Activated naive CD4-positive, alpha-beta T cell treated with anti-CD3 and anti-CD28 coated beads, Interleukin-2, amount 50 U/mL, for 24 hours (primary cell): Measurements from ENCODE around the gene FUNDC2.

ENCODE experiments used
- H3K27ac Mint-ChIP-seq: one replicate; pipeline ENCODE4 v1.8.0; 2021; ENCODE audit warnings: mild to moderate bottlenecking, mixed read lengths
- H3K27me3 Mint-ChIP-seq: one replicate; pipeline ENCODE4 v1.8.0; 2021; ENCODE audit warnings: mixed read lengths
- H3K36me3 Mint-ChIP-seq: one replicate; pipeline ENCODE4 v1.8.0; 2021; ENCODE audit warnings: mixed read lengths
- H3K4me1 Mint-ChIP-seq: one replicate; pipeline ENCODE4 v1.8.0; 2021; ENCODE audit warnings: mixed read lengths
- H3K4me3 Mint-ChIP-seq: one replicate; pipeline ENCODE4 v1.8.0; 2021; ENCODE audit warnings: mild to moderate bottlenecking, mixed read lengths
- H3K9me3 Mint-ChIP-seq: one replicate; pipeline ENCODE4 v1.8.0; 2021; ENCODE audit warnings: mixed read lengths

FUNDC2 gene

DNA sequence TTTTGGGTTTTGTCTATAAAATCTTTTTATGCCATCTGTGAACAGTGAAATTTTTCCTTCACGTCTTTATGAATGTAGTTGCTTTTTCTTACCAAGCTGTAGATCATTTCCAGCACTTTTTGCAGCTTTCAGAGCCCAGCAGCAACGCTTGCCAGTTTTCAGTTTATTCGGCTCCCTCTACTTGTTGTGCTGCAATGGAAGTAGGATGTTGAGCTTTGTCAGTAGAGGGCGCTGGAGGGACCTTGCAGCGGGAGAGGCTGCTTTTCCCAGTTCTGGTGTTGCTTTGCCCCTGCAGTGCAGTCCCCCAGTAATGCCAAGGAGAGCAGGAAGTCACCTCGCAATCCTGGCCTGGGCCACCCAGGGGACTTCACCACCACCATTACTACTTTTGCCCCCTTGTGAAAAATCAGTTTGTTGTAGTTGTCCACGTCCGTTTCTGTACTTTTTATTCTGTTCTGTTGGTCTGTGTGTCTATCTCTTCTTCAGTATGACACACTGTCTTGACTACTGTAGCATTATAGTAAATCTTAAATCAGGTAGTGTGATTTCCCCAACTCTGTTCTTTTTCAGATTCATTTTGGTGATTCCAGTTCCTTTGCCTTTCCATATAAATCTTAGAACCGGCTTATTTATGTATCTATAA is 22.5 kb downstream of the FUNDC2 start:
- Mint-ChIP-seq H3K27ac (peak overlapping the region; percentile 70), H3K4me1 (peaks cover 65% of the 10 kb centered on the region), H3K36me3 (peaks cover 8% of the 10 kb centered on the region), H3K9me3 (no peaks in the 10 kb centered on the region), H3K27me3 (no peaks in the 10 kb centered on the region), H3K4me3 (no peak overlapping the region)

DNA sequence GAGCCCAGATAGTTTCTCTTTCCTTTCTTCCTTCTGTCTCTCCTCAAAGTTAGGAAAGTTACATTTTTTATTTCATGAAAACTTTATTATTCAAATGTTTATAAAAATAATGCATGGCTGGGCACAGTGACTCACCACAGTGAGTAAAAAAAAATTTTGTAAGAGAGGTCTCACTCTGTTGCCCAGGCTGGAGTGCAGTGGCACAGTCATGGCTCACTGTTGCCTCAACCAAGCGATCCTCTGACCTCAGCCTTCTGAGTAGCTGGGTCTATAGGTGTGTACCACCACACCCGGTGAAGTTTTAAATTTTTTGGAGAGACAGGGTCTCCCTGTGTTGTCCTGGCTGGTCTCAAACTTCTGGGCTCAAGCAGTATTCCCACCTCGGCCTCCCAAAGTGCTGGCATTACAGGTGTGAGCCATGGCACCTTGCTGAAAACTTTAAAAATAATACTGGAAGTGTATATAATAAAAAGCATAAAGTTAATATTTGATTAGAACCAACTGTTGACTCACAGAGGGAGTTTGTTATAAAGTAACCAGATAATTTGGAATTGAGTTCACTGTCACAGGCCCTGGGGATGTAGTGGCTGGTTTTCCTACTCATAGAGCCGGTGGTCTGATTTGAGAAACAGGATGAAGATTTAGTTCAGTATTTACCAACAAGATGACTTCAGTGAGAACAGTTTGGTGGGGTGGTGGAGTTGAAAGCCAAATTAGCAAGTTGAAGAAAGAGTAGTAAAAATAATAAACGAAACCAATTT is 26.3 kb downstream of the FUNDC2 start:
- Mint-ChIP-seq H3K4me1 (peaks cover 72% of the 10 kb centered on the region), H3K27me3 (no peaks in the 10 kb centered on the region), H3K27ac (peak overlapping the region; percentile 46), H3K36me3 (peaks cover 9% of the 10 kb centered on the region), H3K4me3 (no peak overlapping the region), H3K9me3 (no peaks in the 10 kb centered on the region)

DNA sequence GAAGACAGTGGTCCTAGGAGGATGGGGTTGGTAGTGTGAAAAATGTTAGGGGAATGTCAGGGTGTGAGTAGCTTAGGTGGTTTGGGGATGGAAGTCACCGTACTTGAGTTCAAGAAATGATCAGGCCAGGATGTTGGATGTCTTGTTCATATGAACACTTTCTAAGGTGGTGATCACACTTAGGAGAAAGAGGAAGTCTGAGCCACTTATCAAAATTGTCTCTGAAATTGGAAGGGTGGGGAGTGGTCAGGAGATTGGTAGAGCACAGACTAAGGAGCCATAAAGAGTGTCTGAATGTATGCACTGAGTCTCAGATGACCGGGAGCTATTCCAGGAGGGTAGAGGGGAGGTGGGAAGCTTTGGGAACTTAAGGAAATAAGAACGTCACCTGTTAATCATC is 27.0 kb downstream of the FUNDC2 start:
- Mint-ChIP-seq H3K9me3 (no peaks in the 10 kb centered on the region), H3K36me3 (peaks cover 9% of the 10 kb centered on the region), H3K4me1 (peaks cover 66% of the 10 kb centered on the region), H3K27me3 (no peaks in the 10 kb centered on the region), H3K27ac (peak overlapping the region; percentile 47), H3K4me3 (no peak overlapping the region)

DNA sequence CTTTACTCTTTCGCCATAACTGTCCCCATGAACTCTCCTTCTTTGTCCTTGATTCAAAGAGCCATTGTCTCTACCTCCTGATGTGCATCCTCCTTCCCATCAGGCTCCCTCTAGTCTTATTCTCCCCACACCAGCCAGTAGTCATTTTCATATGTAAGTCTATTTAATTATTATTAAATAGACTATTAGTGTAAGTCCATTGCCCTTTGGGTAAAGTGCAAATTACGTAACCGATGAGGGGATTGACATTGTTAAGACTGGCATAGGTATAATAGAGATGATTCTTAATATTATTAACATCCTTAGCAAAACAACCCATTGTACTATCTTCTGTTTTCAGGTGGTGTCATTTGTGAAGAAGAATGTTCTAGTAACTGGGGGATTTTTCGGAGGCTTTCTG is 27.6 kb downstream of the FUNDC2 start:
- H3K36me3 Mint-ChIP-seq = peaks cover 9% of the 10 kb centered on the region
- H3K9me3 Mint-ChIP-seq = no peaks in the 10 kb centered on the region
- peaks cover 60% of the 10 kb centered on the region for H3K4me1 Mint-ChIP-seq
- H3K27ac Mint-ChIP-seq = peak overlapping the region; percentile 59
- no peak overlapping the region for H3K4me3 Mint-ChIP-seq
- no peaks in the 10 kb centered on the region for H3K27me3 Mint-ChIP-seq

DNA sequence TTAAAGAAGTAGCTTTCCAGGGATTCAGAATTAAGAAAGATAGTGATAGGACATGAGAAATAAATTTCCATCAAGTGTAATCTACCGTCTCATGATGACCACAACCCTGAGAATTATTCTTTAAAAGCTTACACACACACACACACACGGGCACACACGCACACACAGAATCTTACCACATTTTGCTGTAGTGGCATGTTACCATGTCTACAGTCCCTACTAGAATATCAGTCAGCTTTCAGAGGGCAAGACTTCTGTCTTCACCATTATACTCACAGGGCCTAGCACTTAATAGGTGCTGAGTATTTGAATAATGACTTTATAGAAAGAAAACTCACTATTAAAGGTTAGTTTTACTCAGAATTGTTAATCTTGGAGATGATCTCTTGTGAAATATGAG is 28.9 kb downstream of the FUNDC2 start:
- H3K27ac Mint-ChIP-seq = no peak overlapping the region
- no peak overlapping the region for H3K4me3 Mint-ChIP-seq
- no peaks in the 10 kb centered on the region for H3K27me3 Mint-ChIP-seq

DNA sequence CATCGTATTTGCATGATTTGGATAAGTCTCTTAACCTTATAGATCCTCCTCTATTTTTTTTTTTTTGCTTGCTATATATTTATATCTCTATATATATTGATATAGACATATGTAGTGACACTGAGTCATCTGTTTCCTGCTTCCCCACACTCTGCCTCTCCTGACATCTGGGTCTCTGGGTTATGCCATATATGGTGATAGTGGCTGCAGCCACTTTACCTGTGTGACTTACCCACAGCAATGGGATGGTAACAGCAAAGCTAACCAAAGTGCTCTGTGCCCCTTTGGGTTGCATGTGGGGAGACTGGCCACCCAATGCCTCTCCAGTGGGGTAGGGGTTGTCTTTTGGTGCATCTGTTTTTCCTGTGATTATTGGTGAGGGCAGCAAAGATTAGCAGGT is 29.8 kb downstream of the FUNDC2 start:
- peaks cover 7% of the 10 kb centered on the region for H3K36me3 Mint-ChIP-seq
- no peaks in the 10 kb centered on the region for H3K27me3 Mint-ChIP-seq
- no peak overlapping the region for H3K27ac Mint-ChIP-seq
- H3K4me3 Mint-ChIP-seq = no peak overlapping the region
- peaks cover 38% of the 10 kb centered on the region for H3K4me1 Mint-ChIP-seq
- H3K9me3 Mint-ChIP-seq = no peaks in the 10 kb centered on the region

More for the DNA sequence above, 28.9 kb downstream of the FUNDC2 start:
- Mint-ChIP-seq H3K9me3 (no peaks in the 10 kb centered on the region), H3K36me3 (peaks cover 9% of the 10 kb centered on the region), H3K4me1 (peaks cover 48% of the 10 kb centered on the region)

DNA sequence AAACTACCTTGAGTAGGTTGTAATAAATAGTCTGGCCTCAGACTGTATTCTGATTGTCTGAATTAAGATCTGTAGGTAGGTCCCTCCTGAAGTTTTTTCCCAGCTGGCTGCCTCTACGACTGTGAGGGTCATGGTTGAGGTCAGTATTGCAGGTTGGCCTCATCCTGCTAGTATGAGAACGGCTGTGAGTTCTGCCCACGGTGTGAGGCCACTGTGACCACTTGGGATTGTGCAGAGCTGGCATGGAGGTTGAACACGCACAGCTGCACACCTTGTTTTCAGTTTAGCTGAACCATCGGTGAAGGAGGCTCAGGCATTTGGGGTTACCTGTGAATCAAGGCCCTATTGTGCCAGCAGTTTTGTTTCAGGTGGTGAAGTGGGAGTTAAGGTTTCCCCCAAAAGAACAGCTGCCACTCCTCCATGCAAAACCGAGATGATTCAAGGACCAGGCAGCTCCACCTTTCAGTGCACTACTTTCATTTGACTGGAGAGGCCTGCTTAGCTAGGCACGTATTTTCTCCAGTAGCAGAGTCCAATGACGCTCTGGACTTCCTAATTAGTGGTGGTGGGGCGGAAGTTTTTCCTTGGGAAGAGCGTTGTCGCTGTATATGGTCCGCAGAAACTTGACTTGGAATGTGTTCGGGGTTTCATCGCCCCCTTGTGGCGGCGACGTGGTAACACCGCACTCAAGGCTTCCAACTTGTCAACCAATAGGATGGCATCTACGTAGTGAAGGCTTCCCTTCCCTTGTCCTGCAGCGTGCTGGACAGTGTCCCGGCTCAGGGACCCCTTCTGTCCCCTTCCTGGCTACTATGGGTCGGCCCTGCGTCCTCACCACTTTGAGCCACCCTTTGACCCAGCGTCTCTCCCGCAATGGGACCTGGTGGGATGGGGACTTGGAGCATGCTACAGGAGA is 30.5 kb downstream of the FUNDC2 start:
- H3K27ac Mint-ChIP-seq = no peak overlapping the region
- H3K9me3 Mint-ChIP-seq = no peaks in the 10 kb centered on the region
- H3K27me3 Mint-ChIP-seq = no peaks in the 10 kb centered on the region
- H3K4me1 Mint-ChIP-seq = peaks cover 32% of the 10 kb centered on the region
- peak overlapping the region; percentile 48 for H3K4me3 Mint-ChIP-seq
- peaks cover 7% of the 10 kb centered on the region for H3K36me3 Mint-ChIP-seq

DNA sequence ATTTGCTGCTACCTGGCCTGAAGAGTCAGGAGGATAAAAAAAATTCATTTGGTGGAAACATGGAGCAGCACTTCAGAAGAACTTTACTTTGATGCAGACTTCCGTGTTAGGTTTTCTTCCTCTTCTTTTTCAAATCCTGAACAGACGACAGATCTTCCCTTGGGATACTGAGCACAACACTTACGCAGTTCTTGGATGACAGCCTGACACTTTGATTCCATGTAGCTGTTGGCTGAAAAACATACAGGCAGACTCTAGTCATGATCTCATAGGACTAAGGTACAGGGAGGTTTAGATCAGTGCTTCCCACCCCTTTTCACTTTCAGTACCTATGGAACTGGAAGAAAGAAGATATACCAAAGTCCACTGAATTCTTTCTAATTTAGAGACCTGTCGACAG is 35.1 kb downstream of the FUNDC2 start:
- no peaks in the 10 kb centered on the region for H3K27me3 Mint-ChIP-seq
- peaks cover 1% of the 10 kb centered on the region for H3K36me3 Mint-ChIP-seq
- H3K4me3 Mint-ChIP-seq = no peak overlapping the region
- H3K27ac Mint-ChIP-seq = no peak overlapping the region
- no peaks in the 10 kb centered on the region for H3K9me3 Mint-ChIP-seq
- H3K4me1 Mint-ChIP-seq = peaks cover 12% of the 10 kb centered on the region

DNA sequence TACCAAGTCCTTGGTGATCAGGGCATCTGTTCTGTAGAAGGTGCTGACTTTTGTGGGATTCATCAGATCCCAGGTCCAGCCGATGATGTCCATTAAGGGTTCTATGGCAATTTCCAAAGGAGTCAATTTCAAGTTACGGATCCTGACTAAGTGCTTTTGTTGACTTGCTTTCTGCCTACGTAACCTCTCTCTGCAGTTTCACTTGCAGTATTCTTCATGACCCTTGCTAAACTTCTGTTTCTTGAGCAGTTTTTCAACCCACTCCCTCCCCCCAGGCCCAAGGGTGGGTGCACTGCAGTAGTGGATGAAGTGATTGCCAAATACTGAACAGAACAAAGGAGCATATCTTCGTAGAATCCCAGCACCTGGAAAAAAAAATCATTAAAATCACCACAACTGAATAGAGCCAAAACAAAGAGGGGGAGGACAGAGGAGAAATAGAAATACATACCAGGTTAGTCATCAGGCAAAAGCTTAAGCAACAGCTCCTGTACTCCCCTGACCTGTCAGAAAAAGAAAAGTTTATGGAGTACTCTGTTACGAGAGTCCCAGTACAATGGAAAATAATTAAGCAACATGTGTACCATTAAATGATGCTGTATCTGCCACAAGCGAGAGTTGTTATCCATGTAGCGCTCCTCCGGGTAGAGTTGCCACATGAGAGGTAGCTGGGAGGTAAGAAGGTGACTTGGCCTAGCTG is 38.5 kb downstream of the FUNDC2 start:
- Mint-ChIP-seq H3K4me3 (no peak overlapping the region), H3K27me3 (no peaks in the 10 kb centered on the region), H3K4me1 (peaks cover 33% of the 10 kb centered on the region), H3K27ac (no peak overlapping the region), H3K36me3 (peaks cover 1% of the 10 kb centered on the region), H3K9me3 (no peaks in the 10 kb centered on the region)

DNA sequence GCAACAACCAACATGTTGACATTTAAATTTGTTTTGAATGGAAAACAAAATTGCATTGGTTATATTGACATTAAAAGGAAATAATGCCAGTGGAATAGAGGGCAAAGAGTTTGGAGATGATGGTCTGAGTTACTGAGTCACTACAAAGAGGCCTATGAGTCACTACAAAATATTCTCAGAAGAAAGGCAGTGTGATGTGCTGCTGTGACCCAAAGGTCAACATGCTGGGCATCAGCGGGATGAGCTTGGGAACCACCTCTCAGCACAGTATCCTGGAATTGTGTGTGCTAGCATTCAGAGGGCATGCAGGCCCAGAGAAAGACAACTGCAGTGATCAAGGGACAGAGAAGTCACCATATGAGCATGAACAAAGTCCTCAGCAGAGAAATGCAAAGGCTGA is 41.5 kb downstream of the FUNDC2 start:
- peaks cover 45% of the 10 kb centered on the region for H3K4me1 Mint-ChIP-seq
- H3K27ac Mint-ChIP-seq = no peak overlapping the region
- no peaks in the 10 kb centered on the region for H3K36me3 Mint-ChIP-seq
- H3K27me3 Mint-ChIP-seq = no peaks in the 10 kb centered on the region
- peak overlapping the region; percentile 35 for H3K4me3 Mint-ChIP-seq
- no peaks in the 10 kb centered on the region for H3K9me3 Mint-ChIP-seq

DNA sequence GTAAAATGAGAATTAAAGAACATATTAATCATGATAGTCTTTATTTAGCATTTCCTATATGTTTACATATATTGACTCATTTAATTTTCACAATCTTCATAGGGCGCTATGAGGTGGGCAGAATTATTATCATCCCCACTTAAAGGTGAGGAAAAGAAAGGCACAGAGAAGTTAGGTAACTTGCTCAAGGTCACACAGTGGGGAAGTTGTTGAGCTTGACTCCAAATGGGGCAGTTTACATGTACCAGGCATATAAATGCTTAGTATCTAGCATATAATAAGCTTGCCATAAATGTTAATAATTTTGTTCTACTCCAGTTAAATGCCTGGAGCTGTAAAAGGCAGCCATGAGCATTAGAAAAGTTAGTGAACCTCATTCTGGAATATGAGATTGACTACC is 42.8 kb downstream of the FUNDC2 start:
- Mint-ChIP-seq H3K9me3 (no peaks in the 10 kb centered on the region), H3K27ac (no peak overlapping the region), H3K27me3 (no peaks in the 10 kb centered on the region), H3K36me3 (peaks cover 8% of the 10 kb centered on the region), H3K4me3 (peak overlapping the region; percentile 80), H3K4me1 (peaks cover 57% of the 10 kb centered on the region)

DNA sequence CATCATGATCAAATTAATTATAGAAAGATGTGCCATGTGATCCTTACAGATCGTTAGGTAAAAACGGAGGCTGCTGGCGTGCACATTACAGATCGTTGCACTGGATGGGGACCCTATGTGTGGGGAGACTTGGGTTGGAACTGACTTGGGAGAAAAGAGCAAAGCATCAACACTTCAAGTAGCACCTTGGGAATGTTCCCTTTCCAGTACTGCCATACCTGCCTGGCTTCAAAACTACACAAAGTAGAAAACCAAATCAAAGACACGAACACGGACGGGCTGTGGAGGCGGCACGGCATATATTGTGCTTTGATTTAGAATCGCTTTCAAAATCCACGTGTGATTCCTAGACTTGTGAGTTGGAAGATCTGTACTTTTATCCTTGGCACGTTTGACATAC is 43.4 kb downstream of the FUNDC2 start:
- Mint-ChIP-seq H3K36me3 (peaks cover 8% of the 10 kb centered on the region), H3K27ac (peak overlapping the region; percentile 5), H3K4me3 (peak overlapping the region; percentile 80), H3K4me1 (peaks cover 60% of the 10 kb centered on the region), H3K9me3 (no peaks in the 10 kb centered on the region), H3K27me3 (no peaks in the 10 kb centered on the region)

DNA sequence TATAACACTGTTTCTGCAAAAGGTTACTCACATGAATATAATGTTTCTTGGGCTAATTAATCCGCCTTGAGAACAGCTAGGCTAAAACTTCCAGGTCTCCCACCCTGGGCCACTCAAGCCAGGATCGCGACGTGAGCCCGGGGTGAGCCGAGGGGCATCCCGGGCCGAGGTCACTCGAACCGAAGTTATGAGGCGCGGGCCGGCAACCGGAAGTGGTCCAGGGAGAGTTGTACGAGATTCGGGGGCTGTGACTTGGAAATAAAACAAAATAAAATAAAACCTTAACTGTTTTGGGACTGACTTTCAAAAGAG is 44.0 kb downstream of the FUNDC2 start:
- Mint-ChIP-seq H3K4me1 (peaks cover 60% of the 10 kb centered on the region), H3K36me3 (peaks cover 12% of the 10 kb centered on the region), H3K4me3 (peak overlapping the region; percentile 80), H3K9me3 (no peaks in the 10 kb centered on the region), H3K27me3 (no peaks in the 10 kb centered on the region), H3K27ac (peak overlapping the region; percentile 41)

DNA sequence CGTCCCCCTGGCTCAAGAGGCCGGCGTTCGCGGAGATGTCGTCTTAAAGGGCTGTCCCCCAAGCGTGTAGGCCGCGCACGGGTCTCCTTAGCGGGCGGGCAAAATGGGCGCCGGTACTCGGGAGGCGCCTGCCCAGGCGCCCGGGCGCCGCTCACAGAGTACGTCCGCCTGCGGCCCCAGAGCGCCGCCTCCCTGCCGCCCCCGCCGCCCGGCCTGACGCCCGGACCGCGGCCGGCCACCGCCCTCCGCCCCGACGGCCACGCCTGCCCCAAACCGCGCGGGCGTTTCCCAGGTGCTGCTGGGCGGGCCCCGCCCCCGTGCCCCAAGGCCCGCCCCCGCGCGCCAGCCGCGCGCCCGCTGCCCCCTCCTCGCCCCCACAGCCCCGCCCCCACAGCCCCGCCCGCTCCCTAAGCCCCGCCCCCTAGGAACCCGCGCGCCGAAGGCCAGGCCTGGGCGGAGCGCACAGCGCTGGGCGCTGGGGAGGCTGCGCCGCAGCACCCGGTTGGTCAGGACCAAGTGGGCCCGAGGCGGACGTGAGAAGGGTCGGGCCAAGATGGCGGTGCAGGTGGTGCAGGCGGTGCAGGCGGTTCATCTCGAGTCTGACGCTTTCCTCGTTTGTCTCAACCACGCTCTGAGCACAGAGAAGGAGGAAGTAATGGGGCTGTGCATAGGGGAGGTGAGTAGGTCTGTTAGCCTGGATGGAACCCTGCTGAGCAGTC is 44.5 kb downstream of the FUNDC2 start, which contains the start of the genes BRCC3, CMC4 and MTCP1:
Gene BRCC3, plus strand, starts transcription at position 534 of the 719 bp plus-strand sequence. Its CDS starts 20 bp downstream, at position 554.
Gene CMC4, minus strand, starts transcription at position 162 of the 719 bp plus-strand sequence. CDS start 7,113 bp downstream, outside the sequence.
Gene MTCP1, minus strand, starts transcription at position 162 of the 719 bp plus-strand sequence. CDS start 5,126 bp downstream, outside the sequence.
- H3K4me1 Mint-ChIP-seq = peaks cover 62% of the 10 kb centered on the region
- no peaks in the 10 kb centered on the region for H3K9me3 Mint-ChIP-seq
- H3K36me3 Mint-ChIP-seq = peaks cover 12% of the 10 kb centered on the region
- H3K27ac Mint-ChIP-seq = peak within 1 kb of the TSS; percentile 91
- H3K4me3 Mint-ChIP-seq = peak within 1 kb of the TSS; percentile 92
- H3K27me3 Mint-ChIP-seq = no peaks in the 10 kb centered on the region
